Measurements from ENCODE around the gene PADI2.

DNA sequence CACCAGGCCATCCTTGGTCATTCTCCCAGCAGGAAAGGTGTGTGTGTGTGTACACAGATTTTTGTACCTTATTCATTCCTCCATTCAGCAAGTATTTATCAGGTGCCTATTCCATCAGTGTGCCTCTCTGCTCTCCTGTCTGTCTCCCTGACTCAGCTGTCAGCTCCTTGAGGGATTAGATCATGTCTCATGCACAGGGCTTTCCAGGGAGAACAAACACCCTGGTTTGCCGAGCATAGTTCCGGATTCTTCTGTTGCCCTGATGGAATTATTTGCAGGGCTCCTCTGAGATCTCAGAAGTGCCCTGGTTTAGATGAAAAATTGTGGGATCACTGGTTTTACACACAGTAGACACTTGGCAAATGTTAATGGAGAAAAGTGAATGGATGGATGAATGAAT is 57.4 kb downstream of the PADI2 start:
- TF ChIP-seq CTCF (IDR thresholded peaks at IDR 0.05) (no peak), EP300 (IDR thresholded peaks at IDR 0.05) (no peak), POLR2A (IDR thresholded peaks at IDR 0.05) (no peak)
